GM12878 (cell line): ENCODE measurements around the gene ABCC4.

ENCODE experiments used
- CBX3 ChIP-seq: fragments of 200-600 bp; sonication (generic); IDR thresholded peaks from 2 replicates; pipeline ENCODE4 v1.6.1; 2016; ENCODE audit warnings: low read depth, borderline replicate concordance
- CREB1 ChIP-seq: IDR thresholded peaks from 2 replicates; pipeline ENCODE4 v1.6.1; 2012; ENCODE audit warnings: low read depth, mild to moderate bottlenecking, inconsistent platforms

GRCh38 chr13:95253033-95253432 lies 48.2 kb downstream of the ABCC4 start:
- TF ChIP-seq CBX3: no peak
- TF ChIP-seq CREB1: no peak
